Smooth muscle cell of the coronary artery (primary cell): Measurements from ENCODE around the gene EREG. TPM values are rescaled to one million over a fixed set of nuclear protein-coding genes. Genes with fewer than 3 reads are reported as not detected.

ENCODE experiments used
- total RNA-seq: library from RNA; depleted of rRNA; stranded (reverse); fragments of >200 nt; gene quantifications from 2 replicates; pipeline ENCODE4 v1.2.3, GENCODE V29; 2014; ENCODE audit warnings: low replicate concordance

EREG gene, protein sequence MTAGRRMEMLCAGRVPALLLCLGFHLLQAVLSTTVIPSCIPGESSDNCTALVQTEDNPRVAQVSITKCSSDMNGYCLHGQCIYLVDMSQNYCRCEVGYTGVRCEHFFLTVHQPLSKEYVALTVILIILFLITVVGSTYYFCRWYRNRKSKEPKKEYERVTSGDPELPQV
- under 0.01 TPM in 1 of 2 replicates, not detected in the other for total RNA-seq

DNA sequence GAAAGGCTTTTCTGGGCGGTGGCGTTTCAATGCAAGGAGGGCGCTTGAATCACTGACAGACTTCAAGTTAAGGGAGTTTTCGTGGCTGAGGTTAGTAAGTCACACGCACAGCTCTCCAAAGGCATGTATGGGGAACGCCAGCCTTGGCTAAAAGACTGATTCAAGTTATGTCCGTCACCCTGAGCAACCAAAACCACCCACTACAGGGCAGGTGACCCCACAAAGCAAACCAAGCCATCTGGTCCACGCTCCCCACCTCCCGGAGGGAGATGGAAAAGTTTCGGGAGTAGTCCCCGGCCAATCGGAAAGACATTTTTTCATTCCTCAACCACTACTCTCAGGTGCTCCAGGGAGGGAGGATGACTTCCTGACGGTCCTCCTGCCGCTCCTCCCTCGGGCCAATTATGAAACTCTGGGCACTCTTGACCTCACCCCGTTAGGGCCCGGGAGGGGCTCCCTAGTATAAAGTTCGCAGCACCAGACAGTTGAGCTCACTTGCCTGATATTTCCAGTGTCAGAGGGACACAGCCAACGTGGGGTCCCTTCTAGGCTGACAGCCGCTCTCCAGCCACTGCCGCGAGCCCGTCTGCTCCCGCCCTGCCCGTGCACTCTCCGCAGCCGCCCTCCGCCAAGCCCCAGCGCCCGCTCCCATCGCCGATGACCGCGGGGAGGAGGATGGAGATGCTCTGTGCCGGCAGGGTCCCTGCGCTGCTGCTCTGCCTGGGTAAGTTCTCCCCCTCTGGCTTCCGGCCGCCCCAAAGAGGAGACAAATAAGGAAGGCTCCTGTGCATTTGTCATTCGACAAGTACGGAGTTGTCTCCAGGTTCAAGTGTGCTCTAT lies at the start of gene EREG:
Gene EREG (plus strand): TSS at position 494 of the 840 bp plus-strand sequence. CDS start 164 bp downstream, at position 658.

Other genes with a start within 250 kb of the EREG start
- 10.1 and 10.6 TPM in 2 replicates for gene MTHFD2L, start 207.0 kb upstream of the EREG start, total RNA-seq
- 0.68 TPM in 1 of 2 replicates, not detected in the other for gene EPGN, start 56.7 kb upstream of the EREG start, total RNA-seq
- gene AREG, start 80.0 kb downstream of the EREG start, total RNA-seq, result 0.47 TPM in 1 of 2 replicates, not detected in the other